HG02840 (cell line): ENCODE measurements around the gene VTI1A.

Experiments
- ATAC-seq: cut with Tn5 transposase; IDR thresholded peaks from one replicate; pipeline ENCODE4 v1.9.1; 2021; ENCODE audit warnings: mild to moderate bottlenecking, moderate library complexity, moderate number of reproducible peaks; ENCODE audit not compliant: unreplicated experiment, low FRiP score

VTI1A gene

GRCh38 chr10:112794201-112794600 is 347.2 kb downstream of the VTI1A start:
- no peak for ATAC-seq

- no peak for ATAC-seq
Observed at GRCh38 chr10:112795067-112795466, 348.1 kb downstream of the VTI1A start.

GRCh38 chr10:112797197-112797596 is 350.2 kb downstream of the VTI1A start:
- ATAC-seq = no peak

GRCh38 chr10:112797855-112798254 is 350.8 kb downstream of the VTI1A start:
- ATAC-seq = no peak

- ATAC-seq = no peak
Observed at GRCh38 chr10:112799038-112799437, 352.0 kb downstream of the VTI1A start.

- ATAC-seq = no peak
Observed at GRCh38 chr10:112799726-112800510, 352.9 kb downstream of the VTI1A start.

GRCh38 chr10:112801004-112801403 is 354.0 kb downstream of the VTI1A start:
- no peak for ATAC-seq

- ATAC-seq = no peak
Observed at GRCh38 chr10:112801748-112802147, 354.7 kb downstream of the VTI1A start.

- no peak for ATAC-seq
Observed at GRCh38 chr10:112802411-112803022, 355.5 kb downstream of the VTI1A start.

GRCh38 chr10:112803961-112804401 is 357.0 kb downstream of the VTI1A start:
- ATAC-seq = no peak

- ATAC-seq = no peak
Observed at GRCh38 chr10:112805254-112805590, 358.2 kb downstream of the VTI1A start.

- ATAC-seq = no peak
Observed at GRCh38 chr10:112805701-112806100, 358.7 kb downstream of the VTI1A start.

- ATAC-seq = no peak
Observed at GRCh38 chr10:112807013-112807412, 360.0 kb downstream of the VTI1A start.

- ATAC-seq = no peak
Observed at GRCh38 chr10:112809736-112810135, 362.7 kb downstream of the VTI1A start.

GRCh38 chr10:112810711-112811151 is 363.7 kb downstream of the VTI1A start:
- ATAC-seq = no peak

- ATAC-seq = no peak
Observed at GRCh38 chr10:112811741-112812551, 364.9 kb downstream of the VTI1A start.

- no peak for ATAC-seq
Observed at GRCh38 chr10:112812586-112812985, 365.6 kb downstream of the VTI1A start.

GRCh38 chr10:112813866-112814591 is 367.0 kb downstream of the VTI1A start:
- ATAC-seq = no peak

- ATAC-seq = no peak
Observed at GRCh38 chr10:112815269-112816032, 368.4 kb downstream of the VTI1A start.

GRCh38 chr10:112816033-112816430 is 369.0 kb downstream of the VTI1A start:
- no peak for ATAC-seq
